ENCODE results near the gene JUP.

GRCh38 chr17:41710472-41711090 is 75.9 kb downstream of the JUP start:
- TF ChIP-seq EZH2phosphoT487 (IDR thresholded peaks at IDR 0.05; ENCODE audit: borderline replicate concordance) (no peak), YY1 (IDR thresholded peaks at IDR 0.05; ENCODE audit: extremely low read depth, insufficient replicate concordance, low read depth, low read length) (no peak), POLR2AphosphoS5 (IDR thresholded peaks at IDR 0.05; ENCODE audit: low read depth, low read length) (no peak), CTCF (IDR thresholded peaks at IDR 0.05 in 2 of 3, conservative IDR thresholded peaks at IDR 0.05 in 1 of 3; ENCODE audit: borderline replicate concordance in 1 of 3, insufficient read depth in 1 of 3, low read depth in 2 of 3, low read length in 2 of 3) (no peak), EZH2 (IDR thresholded peaks at IDR 0.05) (no peak), POLR2A (IDR thresholded peaks at IDR 0.05; ENCODE audit: borderline replicate concordance, extremely low read depth, insufficient read depth, insufficient read length) (no peak), SIN3A (IDR thresholded peaks at IDR 0.05; ENCODE audit: low read depth) (no peak), REST (IDR thresholded peaks at IDR 0.05; ENCODE audit: low read depth) (no peak)

Measured in HCT116 (cell line).